Hematopoietic multipotent progenitor cell treated with erythropoietin and hydrocortisone succinate and interleukin-3 and kit ligand, for 4 days (in vitro differentiated cells): ENCODE data around the gene KCTD21.
A peak's percentile ranks its signal among the peaks of the same experiment; 100 is the strongest.
"Not testable (repeated sequence)": the region's sequence is repeated elsewhere in the genome, so short reads cannot be mapped to it uniquely, and the experiment has no call there.

Experiments used
- DNase-seq: peaks from one replicate; pipeline ENCODE4 v3.0.0-alpha.2; 2015

KCTD21 gene, protein sequence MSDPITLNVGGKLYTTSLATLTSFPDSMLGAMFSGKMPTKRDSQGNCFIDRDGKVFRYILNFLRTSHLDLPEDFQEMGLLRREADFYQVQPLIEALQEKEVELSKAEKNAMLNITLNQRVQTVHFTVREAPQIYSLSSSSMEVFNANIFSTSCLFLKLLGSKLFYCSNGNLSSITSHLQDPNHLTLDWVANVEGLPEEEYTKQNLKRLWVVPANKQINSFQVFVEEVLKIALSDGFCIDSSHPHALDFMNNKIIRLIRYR

DNA sequence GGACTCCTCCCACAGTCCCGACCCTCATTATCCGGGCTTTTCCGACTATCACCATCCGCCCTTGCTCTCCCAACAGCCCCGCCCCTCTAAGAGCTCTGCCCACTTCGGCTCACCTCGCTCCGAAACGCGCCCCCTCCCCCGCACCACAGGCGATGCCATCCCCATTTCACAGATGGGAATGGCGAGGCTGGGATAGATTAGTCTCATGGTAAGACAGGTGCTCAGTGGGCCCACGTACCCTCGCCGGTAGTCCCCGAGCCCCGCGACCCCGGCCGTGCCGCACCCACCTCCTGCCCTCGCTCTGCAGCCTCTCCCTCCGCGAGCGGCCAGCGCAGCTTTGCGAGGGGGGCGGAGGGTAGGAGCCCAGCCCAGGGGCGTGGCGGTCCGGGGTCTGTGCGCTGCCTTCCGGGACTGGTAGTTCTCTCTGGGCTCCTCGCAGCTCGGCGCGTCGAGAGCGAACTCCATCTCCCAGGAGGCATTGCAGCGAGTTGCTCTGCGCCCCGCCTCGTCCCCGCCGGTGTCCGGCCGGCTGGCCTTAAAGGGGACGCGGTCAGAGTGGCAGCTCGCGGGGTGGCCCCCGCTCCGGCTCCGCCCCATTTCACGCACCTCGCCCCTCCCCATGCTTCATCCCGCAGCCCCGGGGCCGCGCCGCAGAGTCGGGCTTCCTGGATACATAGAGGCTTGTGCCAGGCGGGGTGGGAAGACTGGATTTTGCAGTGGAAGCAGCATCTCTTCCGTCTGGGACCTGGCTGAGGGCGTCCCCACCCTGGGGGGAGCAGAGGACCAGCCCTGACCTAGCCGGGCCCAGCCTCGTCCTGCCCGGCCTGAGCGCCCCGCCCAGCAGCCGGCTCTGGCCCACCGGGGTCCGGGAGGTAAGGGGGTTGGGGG, at the start of gene KCTD21, which contains the start of gene USP35:
Gene KCTD21, minus strand, starts transcription at position 341 of the 888 bp plus-strand sequence. CDS start 14,072 bp downstream, outside the sequence.
Gene USP35, plus strand, starts transcription at position 634 of the 888 bp plus-strand sequence. CDS start 7,327 bp downstream, outside the sequence.
- peak; percentile 99 for DNase-seq

GRCh38 chr11:78237293-78238046, 49.0 kb upstream of the KCTD21 start:
- DNase-seq, result no peak

GRCh38 chr11:78234006-78234405, 45.6 kb upstream of the KCTD21 start:
- DNase-seq, result no peak

DNA sequence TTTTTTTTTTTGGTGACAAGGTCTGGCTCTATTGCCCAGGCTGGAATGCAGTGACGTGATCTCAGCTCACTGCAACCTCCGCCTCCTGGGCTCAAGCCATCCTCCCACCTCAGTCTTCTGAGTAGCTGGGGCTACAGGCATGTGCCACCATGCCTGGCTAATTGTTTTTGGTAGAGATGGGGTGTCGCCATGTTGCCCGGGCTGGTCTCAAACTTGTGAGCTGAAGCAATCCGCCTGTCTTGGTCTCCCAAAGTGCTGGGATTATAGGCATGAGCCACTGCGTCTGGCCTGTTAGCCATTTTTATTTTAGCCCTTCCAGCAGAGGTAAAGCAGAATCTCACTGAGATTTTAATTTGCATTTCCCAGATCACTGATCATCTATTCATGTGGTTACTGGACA, 44.6 kb upstream of the KCTD21 start:
- DNase-seq, result not testable (repeated sequence)

DNA sequence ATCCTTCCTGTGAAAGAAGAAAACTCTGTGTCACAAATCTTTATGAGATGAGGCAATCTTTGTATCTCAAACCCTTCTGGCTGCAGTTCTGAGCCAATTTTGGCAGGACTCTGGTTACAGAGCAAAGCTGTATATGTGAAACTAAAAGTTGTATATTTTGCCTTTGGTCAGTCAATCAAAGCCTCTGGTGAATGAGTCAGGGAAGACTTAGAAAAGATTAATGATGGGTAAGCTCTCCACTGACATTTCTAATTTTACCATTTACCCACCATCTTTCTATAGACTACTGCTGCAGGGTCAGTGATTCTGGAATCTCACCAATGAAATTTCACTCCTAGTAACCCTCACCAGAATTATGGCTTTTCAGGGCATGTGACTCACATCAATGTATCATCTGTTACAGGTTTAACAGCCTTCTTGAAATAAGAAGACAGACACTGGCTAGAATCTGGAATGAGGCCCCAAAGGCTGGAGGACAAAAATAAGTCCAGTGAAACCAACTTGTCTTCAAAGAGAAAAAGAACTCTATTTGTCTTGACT, 43.6 kb upstream of the KCTD21 start:
- DNase-seq, result no peak

DNA sequence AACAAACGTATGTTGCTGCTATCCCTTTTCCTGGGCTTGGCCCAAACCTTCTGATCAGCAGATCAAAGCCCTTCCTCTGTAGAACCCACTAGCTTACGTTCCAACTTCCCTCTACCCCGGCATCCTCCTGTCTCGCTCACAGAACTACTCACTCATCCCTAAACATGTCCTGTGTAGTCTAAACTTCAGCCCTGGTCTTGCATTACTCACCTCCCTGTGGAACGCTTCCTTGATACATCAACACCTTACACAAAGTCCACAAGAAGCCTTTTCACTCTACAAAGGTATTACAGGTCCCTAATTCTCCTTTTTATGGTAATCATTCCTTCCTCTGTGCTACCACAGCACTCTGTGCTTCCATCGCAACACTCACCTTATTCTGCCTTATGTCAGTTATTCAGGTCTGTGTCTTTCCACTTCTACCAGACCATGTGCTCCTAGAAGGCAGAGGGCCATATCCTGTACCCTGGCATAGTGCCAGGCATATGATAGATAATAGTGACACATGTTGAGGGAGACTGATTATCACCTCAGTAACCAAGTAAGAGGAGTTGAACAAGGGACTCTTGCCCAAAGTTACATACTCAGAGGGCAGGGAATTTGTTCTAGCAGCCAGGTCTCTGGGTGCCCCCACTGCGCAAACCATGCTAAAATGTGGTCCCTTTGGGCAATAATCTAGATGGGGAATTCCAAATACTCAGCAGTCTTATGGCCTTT, 41.9 kb upstream of the KCTD21 start:
- DNase-seq, result peak; percentile 80

GRCh38 chr11:78229106-78229505, 40.7 kb upstream of the KCTD21 start:
- no peak for DNase-seq

DNA sequence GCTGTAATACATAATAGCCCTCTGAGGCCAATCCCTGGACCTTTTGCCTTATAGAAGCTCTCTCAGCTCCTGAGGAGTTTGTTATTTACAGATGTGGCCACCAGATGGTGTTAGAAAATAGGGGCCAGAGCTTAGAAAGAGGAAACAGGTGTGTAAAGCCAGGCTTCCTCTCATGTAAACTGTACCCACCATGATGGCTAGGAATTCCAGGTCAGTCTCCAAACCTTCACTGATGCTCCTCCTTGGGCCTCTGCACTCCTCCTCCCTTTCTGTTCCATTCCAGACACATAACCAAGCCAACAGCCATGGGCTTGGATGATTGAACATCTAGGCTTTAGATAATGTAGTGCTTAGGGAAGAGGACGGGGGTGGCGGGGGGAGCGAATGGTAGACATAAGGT, 40.0 kb upstream of the KCTD21 start:
- peak; percentile 87 for DNase-seq

DNA sequence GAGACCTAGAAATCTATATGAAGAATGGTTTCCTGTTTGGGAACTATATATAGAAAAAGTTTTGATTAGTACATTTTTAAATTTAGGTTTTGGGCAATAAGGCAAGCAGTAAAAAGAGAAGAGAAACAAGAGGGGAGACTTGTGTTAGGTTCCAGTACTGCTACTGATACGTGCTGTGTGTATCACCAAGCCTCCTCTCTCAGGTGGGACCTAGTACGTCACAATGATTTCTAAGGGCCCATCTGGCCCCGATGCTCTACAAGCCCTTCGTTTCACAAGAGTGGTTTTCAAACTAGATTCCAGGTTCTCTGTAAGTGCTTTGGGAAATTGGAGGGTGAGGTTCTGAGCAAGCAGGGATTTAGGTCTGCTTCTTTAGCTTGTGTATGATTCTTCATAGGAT, 39.5 kb upstream of the KCTD21 start:
- no peak for DNase-seq

DNA sequence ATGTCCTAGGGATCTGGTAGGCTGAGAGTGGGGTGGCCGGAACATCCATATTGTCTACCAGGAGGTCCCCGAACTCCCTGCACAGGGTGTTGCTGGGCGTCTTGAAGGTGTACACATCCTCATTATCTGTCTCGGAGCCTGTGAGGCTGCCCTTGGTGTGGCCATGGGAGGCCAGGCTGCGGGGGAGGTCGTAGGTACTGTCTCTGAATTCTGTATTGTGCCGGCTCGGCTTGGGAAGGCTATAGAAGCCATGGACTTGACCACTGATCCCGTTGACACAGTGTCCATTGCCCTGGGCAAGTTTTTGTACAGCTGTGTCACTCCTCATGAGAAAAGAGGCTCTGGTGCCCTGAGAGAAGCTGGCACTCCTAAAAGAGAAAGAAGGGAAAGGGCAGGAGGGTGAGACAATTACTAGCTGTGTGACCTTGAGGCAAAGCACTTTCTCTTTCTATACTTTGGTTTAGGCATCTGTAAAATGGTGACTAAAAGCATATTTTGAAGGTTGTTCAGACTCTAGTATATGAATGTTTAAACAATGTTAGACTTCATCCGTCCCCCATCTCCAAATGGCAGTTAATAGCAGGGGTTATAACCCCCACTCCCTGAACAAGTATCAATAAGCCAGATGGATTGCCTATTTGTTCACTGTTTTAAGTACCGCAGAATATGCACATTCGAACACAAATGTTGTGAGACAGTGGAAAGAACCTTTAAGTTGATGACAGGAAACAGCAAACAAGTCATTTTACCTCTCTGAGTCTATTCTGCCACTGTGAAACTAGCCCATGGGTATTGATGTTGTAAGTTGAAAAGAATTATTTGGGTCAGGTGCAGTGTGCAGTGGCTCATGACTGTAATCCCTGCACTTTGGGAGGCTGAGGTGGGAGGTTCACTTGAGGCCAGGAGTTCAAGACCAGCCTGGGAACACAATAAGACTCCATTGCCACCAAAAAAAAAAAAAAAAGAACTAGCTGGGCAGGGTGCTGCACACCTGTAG, 38.6 kb upstream of the KCTD21 start:
- no peak for DNase-seq

DNA sequence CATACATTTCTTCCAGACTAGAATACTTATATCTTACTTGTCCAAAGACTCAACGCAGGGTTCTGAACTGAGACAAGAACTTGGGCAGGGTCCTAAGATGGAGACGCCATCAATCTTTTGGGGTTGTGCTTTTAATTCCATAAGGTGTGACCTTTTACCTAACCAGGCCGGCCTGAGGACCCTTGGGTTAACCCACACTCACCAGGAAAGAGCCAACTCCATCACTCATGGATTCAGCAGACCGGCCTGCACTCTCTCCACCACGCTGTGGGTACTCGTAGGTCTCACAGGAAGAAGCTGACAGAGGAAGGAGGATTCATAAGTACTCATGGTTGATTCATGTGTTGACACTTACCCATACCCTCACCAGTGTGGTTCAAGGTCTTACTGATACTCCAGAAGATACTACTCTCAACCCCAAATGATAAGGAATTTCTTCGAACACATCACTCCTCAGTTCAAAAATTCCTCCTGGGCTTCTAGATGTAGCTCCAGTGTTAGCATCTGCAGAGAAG, 36.5 kb upstream of the KCTD21 start:
- no peak for DNase-seq

- DNase-seq, result no peak
Measured at GRCh38 chr11:78224506-78224905, 36.1 kb upstream of the KCTD21 start.

- DNase-seq, result no peak
Measured at GRCh38 chr11:78223320-78223954, 35.0 kb upstream of the KCTD21 start.

- DNase-seq, result not testable (repeated sequence)
Measured at GRCh38 chr11:78222726-78223125, 34.3 kb upstream of the KCTD21 start.

DNA sequence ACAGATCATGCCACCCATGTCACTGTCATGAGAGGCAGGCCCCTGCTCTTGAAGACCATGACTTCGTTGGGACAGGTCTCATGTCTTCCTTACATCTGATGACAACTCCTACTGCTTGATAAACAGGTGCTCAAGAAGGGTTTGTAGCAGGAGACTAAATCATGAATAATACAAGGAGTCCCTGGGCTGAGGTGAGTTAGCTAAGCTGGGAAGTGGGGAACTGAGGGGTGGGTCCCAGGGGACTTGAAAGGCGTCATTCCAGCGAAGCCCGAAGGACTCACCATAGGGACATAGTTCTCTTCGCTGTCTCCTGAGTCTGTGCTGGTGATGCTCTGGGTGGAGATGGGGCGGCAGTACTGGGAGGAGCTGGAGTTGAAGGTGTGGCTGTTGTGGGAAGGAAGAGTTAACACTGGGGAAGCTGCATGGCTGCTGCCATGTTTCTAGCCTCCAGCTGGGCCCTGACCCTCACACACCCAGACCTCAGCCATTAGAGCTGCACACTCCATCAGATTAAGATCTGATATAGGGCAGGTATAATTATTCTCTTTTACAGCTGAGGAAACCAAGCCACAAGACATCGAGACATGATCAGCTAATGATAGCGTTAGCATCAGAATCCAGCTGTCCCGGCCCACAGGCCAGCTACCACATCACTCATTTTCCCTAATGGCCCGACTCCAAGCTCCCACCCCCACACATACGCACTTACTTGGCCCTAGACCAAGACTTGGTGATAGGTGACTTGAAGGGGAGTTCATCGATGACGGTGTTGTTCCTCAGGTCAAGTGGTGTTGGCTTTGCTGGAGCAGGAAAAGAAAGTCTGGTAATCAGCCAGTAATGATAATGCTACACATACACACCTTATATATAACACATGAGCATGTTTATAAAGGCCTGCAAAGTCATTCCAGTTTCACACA, 33.2 kb upstream of the KCTD21 start:
- DNase-seq, result no peak

DNA sequence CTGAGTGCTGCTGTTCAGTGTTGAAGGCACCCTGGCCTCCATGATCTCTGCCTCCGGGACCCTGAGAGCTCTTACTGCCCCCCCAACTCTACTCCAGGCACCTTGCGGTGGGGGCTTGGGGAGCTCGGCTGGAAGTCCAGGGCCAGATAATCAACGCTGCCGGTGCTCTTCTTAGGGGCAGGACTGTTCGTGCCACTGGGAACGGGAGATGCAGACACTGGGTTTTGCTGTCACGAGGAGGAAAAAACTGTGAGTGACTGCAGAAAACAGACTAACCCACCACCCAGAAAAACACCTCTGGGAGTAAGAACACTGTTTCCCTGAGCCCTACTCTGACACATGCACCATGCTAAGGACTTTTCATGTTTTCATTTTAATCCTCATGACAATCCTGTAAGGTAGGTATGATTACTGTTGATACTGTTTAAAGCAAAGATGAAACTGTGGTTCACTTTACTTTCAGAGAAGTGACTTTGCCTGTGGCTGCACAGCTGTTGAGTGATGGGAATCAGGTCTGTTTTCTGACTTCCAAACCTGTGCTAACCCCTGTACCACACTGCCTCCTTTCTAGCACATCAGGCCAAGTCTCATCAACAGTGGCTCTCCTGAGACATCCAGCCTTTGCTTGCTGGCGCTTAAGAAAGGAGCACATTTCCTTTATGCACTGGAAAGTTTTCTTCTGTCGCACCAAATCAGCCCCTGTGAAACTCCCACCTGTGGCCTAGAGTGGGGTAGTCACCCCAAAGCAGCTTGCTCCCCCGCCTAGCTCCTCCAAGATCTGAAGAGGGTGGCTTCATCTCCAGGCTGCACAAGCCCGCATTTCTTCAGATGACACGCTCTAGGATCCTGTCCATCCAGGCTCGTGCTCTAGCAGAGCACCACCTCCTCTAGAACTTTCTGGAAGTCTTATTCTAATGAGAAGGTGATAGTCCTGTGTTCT, 32.1 kb upstream of the KCTD21 start:
- DNase-seq, result no peak

DNA sequence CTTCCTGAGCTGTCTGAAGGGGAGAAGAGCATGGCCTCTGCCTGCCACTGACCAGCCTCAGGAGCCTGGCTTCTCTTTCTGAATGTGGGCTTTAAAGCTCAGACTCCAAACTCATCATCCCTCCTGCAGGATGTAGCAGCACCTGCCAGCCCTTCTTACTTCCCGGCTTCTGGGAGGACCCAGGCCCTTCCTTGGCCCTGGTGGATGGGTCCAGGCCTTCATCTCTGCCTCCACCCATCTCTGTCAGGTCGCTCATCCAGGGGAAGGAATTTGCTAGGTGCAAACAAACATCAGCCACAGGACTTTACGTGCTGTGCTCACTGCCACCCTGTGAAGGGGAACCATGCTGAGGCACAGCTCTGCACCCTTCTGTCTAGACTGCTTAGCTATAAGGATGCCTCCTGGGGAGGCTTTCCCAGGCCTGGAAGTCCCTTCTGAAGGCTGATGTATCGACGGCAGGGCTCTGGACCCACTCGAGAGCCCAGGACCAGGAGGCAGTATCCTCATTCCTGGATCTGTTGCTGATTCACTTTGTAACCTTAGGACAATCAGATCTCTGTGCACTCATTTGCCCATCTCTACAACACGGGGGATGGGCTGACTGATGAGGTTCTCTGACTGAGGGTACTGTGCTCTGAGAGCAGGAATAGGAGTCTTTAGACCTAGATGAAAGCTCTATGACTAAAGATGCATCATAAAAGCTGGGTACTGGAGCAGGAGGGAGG, 31.2 kb upstream of the KCTD21 start:
- DNase-seq, result no peak
